Epidermal melanocyte (primary cell): ENCODE measurements around the gene LHPP.

Source experiments
- DNase-seq: peaks from one replicate; pipeline ENCODE4 v3.0.0; 2011; ENCODE audit warnings: low spot score; ENCODE audit not compliant: insufficient read length

Gene LHPP

DNA sequence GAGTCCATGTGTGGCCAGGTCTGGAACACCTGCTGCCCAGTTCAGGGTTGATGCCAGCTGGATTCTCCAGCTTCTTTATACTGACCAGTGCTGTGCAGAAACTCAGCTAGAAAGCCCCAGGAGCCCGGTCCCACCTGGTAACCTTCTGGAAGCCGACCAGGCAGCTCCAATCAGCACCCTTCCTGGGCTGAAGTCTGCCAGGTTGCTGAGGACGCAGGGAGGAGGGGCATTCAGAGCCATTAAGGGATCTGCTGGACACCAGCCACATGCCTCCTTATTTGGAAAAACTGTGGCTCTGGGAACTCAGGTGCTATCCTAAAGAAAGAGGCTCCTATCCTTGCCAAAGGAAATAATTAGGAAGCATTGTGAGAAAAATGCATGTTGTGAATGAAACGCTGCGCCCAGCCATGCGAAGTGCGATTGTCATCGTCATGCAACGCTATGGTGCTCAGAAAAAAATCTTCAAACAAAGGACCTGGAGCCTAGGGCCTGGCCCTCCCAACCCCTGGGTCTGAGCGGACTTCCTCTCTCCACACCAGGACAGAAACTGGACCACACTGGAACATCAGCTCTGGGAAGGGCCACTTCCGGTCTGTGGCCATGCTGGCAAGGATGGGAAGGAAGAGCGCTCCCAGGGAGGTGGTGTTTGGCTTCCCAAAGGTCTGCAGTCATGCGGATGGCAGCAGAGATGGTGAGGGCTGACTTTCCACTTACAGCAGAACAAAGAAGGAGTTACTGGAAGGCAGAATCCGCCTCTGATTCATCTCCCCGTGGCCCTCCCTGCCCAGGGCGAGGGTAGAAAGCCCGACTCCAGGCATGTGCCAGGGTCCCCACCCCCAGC lies 192.4 kb downstream of the LHPP start:
- DNase-seq, result no peak

DNA sequence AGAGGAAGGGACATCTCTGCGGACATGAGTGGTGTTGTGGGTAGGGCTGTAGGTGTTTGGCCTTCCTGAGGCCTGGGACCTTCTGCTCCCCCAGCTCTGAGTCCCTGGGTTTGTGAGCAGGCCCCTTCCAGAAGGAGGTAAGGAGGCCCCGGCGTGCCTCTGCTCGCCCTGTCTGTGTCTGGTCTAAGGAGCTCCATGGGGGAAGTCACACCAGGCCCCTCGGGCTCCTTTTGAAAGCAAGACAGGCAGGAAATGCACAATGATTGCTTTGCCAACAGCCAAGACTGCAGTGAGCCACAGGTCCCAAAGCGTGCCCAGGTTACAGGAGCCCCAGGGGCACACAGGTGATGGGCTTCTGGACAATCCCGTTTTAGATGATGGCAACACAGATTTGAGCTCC lies 193.1 kb downstream of the LHPP start:
- DNase-seq, result no peak

DNA sequence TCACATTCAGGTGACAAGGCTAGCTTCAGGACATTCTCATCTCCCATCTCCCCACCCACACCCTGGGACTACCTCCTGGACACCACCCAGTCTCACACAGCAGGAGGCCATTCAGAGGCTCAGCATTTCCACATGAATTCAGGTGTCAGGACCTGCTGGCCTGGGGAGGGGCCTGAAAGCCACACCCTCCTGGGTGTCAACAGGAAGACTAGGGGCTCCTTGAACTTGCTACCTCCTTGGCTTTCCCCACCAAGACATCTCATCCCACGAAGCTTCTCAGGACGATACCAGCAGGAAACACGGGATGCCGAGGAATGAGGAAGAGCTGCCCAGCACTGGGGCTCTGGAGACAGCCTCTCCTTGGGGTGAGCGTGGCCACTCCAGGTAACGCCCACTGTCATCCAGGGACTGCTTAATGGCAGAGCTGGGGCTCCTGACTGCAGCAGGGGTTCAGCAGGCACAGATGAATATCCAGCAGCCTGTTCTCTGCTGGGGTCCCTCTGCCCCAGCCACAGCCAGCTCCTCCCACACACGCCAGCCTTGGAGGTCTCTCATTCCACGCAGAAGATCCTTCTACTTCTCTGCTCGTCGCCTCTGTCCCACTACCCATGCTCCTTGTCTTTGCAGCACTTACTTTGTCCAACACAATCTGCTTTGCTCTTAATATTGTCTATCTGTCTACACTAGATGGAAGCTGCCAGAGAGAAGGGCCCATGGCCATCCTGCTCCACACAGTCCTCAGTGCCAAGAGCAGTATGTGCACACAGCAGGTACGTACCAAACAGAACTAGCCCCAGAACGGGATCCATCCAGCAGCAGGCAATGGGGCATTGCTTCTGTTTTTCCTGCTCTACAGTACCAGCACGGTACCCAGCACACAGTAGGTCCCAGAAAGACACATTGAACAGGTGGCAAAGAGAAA lies 193.8 kb downstream of the LHPP start:
- DNase-seq, result no peak

DNA sequence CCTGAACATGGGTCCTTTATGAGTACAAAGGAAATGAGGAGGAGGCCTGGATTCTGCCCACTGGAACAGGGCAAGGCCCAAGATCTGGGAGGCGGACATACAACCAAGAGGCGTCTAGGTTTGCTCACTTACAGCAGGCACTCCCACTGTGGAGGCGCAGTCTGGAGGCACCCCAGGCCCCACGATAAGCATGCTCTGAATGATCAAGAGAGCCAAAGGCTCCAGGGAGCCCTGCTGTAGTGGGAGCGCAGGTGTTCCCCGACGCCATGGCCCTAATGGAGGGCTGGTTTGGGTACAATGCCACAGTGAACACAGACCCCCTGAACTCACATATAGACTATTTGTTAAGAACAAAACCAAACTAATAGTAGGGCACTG lies 194.5 kb downstream of the LHPP start:
- no peak for DNase-seq

DNA sequence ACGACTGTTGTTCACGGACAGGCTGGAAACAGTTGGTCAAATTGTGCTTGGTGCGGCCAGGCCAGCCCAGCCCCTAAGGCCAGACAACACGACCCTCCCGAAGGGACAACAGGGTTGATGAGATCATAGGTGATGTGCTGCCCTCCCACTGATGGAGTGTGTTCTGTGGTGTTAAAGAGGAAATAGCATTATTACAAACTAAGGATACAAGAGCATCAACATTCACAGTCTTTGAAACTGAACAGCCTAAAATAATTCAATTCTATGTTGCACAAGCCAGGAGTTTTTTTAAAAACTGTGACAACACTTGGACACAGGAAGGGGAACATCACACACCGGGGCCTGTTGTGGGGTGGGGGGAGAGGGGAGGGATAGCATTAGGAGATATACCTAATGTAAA lies 194.9 kb downstream of the LHPP start:
- DNase-seq, result no peak

DNA sequence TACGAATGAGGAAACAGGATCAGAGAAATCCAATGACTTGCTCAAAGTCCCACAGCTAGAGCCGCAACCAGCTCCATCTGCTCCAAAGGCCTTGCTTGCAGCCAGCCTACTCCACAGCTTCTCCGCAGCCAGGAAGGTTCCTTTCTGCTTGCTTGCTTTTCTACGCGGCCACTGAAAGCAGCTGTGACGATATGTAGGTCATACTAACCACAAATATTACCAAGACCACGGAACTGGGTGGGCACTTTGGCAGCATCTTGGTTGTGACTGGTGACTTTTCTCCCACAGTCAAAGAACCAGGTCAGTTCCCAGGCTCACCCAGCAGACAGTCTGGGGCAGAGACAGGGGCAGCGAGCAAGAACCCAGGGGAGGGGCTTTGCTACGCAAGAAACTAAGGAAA lies 196.2 kb downstream of the LHPP start:
- DNase-seq, result peak; percentile 41

DNA sequence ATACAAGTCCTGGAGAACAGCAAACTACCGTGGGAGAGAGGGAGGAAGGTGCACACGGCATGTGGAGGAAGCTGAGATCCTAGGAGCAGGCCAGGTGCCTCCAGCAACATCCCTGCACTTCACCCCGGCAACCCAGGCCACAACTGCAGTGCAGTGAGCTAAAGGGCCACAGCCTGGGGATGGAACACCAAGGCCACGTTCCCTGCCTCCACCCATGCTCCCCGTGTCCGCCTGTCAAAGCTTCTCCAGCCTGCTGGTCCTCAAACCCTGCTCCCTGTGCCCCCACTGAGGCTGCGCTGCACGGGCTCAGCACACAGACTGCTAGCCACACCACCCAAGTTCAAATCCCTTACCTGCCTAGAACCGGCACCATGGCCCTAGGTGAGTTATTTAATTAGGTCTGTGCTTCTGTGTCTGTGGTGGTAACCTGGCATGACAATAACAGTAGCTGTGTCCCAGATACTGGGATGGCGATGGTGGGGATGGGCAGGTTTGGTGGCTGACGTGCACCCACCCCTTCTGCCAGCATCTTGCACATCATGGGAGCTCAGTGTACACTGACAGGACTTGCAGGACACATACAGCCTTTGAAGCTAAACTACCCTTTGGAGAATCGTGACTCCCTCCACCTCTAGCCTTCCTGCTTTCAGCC lies 197.1 kb downstream of the LHPP start:
- DNase-seq, result no peak

DNA sequence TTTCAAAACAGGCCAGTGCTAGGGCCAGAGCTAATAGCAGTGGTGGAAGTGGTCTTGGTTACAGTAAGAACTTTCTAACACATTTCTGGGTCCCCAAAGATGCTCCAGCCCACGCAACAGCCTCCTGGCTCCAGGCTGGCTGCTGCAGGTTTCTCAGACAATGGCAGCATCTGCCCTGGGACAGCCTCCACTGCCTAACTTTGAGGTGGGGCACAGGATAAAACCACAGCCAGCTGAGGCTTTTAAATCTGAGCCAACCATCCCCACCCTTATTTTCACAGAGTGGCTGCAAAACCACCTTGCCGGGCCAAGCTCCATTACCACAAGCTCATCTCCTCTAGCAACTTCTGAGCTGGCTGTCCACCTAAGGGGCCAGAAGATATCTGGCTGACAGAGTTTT lies 197.8 kb downstream of the LHPP start:
- DNase-seq, result no peak

DNA sequence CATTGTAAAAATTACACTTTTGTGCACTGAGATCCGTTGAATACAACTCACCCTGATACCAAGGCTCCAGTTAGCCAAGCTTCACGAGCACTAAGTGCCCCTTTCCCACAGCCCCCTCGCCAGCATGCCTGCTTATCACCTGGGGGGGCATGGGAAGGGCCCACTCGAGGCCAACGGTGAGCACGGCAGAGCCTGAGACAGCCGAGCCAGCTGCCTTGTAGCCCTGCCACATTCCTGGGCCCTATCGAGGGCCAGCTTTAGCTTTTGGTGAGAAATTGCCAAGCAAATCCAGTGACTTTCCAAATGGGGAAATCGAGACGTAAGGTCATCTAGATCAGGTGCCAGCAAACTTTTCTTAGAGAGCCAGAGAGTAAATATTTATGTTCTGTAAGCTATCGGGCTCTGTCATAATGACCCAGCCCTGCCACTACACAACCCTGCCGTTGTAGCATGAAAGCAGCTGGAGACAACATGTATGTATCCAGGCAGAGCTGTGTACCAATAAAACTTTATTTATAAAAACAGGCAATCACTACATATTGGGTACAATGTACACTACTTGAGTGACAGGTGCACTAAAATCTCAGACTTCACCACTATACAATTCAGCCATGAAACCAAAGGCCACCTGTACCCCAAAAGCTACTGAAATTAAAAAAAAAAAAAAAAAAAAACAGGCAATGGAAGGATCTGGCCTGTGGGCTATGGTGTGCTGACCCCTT lies 198.9 kb downstream of the LHPP start:
- no peak for DNase-seq

DNA sequence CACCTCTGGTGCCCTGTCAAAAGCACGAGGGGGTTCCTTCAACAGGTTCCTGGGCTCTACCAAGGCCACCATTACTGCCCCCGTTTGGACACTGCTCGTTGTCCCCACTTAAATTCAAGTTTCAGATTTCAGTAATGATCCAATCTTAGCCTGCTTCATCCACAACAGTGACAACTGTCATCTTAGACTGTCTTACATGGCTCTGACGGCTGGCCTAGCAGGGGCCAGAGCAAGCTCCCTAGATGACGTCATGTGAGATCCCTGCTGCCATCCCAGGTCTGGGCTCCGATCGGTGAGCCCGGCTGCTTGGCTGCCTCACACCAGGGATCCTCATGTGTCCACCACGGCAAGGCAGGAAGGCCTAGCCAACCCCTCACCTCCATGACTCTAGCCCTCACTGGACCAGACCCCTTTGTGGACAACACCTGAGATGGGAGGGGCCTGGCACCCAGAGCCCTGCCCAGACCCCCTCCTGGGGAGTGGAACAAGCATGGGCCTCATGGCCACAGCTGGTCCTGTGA lies 200.1 kb downstream of the LHPP start:
- no peak for DNase-seq

DNA sequence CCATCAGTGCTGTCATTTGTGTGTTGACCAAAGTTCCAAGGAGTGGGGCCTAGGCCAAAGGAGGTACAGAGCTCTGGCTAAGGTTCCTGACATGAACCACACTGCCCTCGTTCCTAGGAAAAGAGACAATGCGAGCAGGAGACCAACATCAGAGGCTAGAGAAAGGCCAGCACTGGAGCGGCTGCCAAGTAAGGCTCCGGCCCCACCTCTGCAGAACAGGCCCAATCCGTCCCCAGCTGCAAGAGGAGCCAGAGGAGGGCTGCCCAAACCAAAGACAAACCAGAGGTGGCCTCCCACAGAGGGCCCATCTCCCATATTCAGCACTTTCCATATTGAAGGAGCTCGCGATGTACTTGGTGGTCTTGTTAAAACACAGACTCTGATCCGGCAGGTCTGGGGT lies 201.6 kb downstream of the LHPP start:
- no peak for DNase-seq
